Umbilical cord (tissue), 2 donors: ENCODE data around the gene SPATA21. TPM values are rescaled to one million over a fixed set of nuclear protein-coding genes. Genes with fewer than 3 reads are reported as not detected.
"Not testable (repeated sequence)": the region's sequence is repeated elsewhere in the genome, so short reads cannot be mapped to it uniquely, and the experiment has no call there.

Experiments
- DNase-seq: peaks from one replicate; pipeline ENCODE4 v3.0.0-alpha.2; 2015; ENCODE audit warnings: low spot score
- total RNA-seq: library from RNA; depleted of rRNA; stranded (reverse); fragments of >200 nt; gene quantifications from one replicate; pipeline ENCODE4 v1.2.3, GENCODE V29; 2014; ENCODE audit warnings: low replicate concordance; ENCODE audit not compliant: insufficient read depth

The SPATA21 gene
- total RNA-seq, 1 donor from 2014 or later, result not detected

- DNase-seq, result no peak
Measured at GRCh38 chr1:16385659-16386453, 51.4 kb downstream of the SPATA21 start.

- no peak for DNase-seq
Measured at GRCh38 chr1:16383888-16384287, 53.3 kb downstream of the SPATA21 start.

GRCh38 chr1:16380868-16381267 is 56.4 kb downstream of the SPATA21 start:
- no peak for DNase-seq

- DNase-seq, result no peak
Measured at GRCh38 chr1:16378443-16378842, 58.8 kb downstream of the SPATA21 start.

DNA sequence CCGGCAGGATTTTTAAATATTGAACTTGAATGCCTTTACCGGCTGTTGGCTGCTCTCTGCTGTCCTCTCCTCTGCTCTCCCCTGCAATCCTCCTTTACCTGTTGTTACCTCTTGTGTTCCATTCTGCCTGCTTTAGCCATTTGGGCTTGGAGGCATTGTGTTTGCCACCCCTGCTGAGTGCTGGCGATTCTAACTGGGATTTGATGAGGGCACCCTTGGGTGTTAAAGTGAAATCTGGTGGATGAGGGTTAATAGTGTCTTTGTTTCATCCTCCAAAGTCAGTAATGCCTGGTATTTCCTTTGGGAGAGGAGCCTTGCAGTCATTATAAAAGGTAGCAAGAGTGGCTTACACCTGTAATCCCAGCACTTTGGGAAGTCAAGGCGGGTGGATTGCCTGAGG is 60.3 kb downstream of the SPATA21 start:
- DNase-seq, result no peak

- peak; percentile 43 for DNase-seq
Measured at GRCh38 chr1:16375521-16376340, 61.5 kb downstream of the SPATA21 start.

DNA sequence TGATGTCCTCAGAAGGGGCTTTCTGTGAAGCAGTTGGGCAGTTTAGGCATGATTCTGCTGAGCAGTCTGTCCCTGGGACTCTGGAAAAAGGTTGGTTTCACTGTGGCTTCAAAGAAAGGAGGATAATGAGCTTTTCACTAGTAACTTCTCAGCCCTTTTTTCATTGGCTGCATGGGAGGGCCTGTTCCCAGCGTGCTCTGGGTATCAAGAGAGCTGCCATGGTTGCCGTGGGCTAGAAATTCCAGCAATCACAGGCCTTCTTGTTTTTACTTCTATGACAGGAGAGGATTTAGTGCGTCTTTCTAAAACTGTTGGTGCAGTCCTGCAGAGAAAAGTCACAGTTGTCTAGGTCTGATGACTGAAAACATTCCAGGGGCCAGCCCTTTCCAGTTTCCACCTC is 63.0 kb downstream of the SPATA21 start:
- no peak for DNase-seq

DNA sequence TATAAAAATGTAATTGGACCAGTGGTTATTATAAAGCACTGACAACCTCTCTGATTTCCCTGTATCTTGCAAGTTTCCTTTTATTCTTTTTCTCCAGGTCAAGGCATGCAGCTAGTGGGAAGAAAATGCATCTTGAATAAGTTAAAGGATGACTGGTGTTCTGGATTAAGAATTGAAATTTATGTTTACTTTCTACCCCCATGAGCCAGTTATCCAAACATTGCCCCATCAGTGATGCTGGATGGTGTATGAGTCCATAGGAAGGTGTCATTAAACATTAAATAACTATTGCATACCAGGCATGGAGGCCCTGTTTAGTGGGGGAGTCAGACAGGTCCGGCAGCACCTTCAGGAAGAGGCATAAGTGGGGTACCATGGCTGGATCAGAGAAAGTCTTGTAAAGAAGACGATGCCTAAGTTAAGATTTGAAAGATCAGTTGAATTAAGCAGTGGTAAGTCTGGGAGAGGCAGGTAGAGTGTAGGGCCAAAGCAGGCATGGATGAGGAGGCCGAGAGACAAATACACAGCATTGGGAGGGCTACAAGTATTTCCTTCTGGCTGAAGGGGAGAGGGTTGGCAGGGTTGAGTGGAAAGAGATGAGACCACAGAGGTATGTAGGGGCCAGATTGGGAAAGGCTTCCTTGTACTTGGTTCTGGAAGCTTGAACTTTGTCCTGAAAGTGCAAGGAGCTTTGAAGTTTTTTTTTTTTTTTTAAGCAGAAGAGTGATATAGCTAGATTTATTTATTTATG is 64.5 kb downstream of the SPATA21 start:
- DNase-seq, result no peak

- no peak for DNase-seq
Measured at GRCh38 chr1:16371725-16372124, 65.5 kb downstream of the SPATA21 start.

GRCh38 chr1:16369821-16370220 is 67.4 kb downstream of the SPATA21 start:
- no peak for DNase-seq

- peak; percentile 50 for DNase-seq
Measured at GRCh38 chr1:16367968-16368890, 69.0 kb downstream of the SPATA21 start.

DNA sequence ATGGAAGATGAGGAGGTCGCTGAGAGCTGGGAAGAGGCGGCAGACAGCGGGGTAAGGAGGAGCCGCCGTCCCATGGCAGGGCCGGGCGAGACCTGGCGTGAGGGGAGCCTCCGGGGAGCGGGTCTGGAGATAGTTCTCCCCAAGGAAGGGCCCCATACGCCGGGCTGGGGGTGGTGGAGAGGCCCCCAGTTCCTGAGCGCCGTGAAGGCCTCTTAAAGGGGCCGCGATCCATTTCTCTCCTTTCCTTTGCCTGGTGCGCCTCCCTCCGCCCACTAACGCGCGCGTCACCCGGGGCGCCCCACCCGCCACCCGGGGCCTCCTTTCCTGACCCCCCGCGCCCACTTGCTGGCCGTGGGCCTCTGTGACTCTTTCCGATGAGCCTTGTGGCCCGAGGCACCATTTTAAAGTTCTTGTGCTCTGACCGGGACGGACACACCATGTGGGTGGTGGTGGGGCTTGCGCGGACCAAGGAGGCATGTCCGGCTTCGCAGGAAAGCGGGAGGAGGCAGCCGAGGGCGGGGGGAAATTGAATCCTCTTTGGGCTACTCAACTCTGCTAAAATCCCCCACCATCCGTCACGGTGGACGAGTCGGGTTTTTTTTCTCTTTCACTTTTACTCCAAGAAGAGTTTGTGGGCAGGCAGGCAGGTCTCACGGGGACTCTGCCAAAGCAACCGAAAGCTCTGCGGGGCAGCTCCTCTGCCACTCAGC is 69.8 kb downstream of the SPATA21 start:
- peak; percentile 94 for DNase-seq

DNA sequence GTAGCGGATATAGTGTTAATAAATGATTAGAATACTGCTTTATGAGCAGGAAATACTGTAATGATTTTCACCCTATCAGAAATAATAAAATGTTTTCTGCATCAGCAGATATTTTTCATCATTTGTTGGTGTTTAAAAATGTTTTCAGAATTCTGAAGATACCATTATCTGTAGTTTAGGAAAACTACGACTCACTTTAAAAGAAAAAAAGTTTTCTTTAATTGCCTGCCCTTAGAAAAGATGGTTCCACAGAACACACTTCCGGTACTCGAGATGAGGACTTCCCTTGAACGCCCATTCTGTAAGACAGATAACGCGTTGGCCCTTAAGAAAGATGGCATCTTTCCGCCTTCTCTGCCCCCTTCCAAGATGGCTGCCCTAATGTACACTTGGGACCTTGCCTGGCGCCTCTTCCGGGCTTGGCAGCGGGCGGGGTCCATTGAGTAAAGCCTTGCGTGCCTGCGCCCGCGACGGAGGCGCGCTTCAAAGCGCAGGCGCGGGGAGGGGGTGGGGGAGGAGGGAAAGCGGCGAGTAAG is 70.4 kb downstream of the SPATA21 start, which contains the start of gene SZRD1:
TSS of gene SZRD1 (plus strand) at position 521 of the 536 bp plus-strand sequence. CDS start 16 bp downstream, outside the sequence.
- peak; percentile 100 for DNase-seq

- not testable (repeated sequence) for DNase-seq
Measured at GRCh38 chr1:16365146-16365498, 72.1 kb downstream of the SPATA21 start.

GRCh38 chr1:16356867-16357266 is 80.4 kb downstream of the SPATA21 start:
- DNase-seq, result no peak

DNA sequence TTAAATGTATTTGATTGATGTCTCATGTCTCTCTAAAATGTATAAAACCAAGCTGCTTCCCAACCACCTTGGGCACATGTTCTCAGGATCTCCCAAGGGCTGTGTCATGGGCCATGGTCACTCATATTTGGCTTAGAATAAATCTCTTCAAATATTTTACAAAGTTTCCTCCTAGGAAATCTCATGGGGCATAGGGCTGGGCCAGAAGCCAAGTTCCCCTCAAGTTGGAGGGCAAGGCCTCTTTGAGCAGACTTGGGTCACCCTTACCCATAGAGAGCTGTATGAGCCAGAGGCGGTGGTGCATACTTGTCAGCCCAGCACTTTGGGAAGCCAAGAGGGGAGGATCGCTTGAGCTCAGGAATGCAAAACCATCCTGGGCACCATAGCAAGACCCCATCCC is 82.6 kb downstream of the SPATA21 start:
- no peak for DNase-seq

DNA sequence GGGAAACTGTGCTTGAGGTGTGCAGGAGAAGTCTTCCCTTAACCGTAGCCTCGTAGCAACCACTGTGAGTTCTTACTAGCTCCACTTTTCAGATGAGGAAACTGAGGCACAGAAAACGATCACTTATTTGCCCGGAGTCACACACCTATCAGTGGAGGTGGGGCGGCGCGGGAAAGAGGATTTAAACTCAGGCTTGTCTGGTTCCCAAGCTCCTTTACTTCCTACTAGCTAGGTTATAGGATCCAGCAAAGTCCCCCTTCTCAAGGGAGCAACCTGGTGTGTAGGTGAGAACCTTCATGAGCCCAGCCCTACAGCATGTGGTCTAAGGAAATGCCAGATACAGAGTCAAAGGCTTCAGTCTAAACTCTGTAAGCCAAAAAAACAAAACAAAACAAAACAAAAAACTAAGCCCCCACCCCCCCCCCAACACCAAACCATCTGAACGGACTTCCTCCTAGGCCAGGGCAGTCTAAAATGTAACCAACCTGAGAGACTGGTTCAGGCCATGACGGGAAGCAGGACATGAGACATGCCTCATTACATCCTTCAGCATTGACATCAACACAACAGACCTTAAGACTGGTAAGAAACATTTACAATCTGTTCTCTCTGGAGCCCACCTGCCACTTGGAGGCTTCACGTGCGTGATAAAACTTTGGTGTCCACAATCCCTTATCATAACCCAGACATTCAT is 84.2 kb downstream of the SPATA21 start:
- no peak for DNase-seq

DNA sequence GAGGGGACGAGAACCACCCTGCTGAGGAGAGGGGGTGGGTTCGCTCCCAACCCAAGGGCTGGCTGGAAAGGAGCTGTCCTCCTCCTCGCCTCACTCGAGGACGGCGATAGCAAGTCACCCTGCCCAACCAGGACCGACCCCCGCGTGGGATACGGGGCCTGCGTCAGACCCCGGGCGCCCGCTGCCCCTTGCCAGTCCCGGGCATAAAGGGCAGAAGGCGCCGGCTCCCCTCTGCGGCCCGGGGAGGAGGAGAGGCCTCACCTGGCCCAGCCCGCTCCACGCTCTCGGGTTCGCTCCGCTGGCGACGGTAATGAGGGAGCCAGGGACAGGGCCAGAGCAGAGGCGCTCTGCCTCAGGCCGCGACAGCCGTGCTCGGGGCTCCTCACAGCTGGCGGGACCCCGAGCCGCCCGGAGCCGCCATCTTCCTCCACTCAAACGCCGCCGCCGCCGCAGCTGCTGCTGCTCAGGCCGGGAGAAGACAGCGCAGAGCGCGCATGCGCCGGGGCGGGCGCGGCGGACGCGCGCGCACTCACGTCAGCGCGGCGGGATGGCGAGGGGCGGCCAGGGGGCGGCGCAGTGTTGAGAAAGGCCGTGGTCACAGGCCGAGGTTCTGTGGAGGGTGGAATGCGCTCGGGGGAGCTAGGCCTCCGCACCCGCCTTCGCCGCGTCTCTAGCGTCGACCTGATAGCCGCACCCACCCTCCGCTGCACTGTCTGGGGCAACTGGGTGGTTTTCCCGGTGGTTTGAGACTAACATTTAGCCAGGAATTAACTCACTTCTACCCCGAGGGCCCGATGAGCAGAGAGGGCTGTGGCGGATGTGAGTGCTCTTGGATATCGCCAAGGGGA is 85.0 kb downstream of the SPATA21 start, which contains the start of gene FBXO42:
TSS of gene FBXO42 (minus strand) at position 487 of the 848 bp plus-strand sequence. CDS start 37,062 bp downstream, outside the sequence.
- peak; percentile 97 for DNase-seq
